WTC11 (cell line): ENCODE results near the gene KCNQ4. TPM values are rescaled to one million over a fixed set of nuclear protein-coding genes. Genes with fewer than 3 reads are reported as not detected.

Experiments used
- ATAC-seq: fragments of 200-7000 bp; cut with Tn5 transposase; 2 replicates; pipeline ENCODE4 v1.10.0; 2021; ENCODE audit warnings: mild to moderate bottlenecking, moderate library complexity
- CTCF ChIA-PET: fragments of 300-600 bp; sonication (Branson Sonifier 250); formaldehyde crosslinking; loops from one replicate; lab custom pipeline; 2021; ENCODE audit warnings: antibody characterized with exemption; lab: Charles Lee
- POLR2A ChIA-PET: fragments of 350-600 bp; sonication (Branson Sonifier 250); formaldehyde crosslinking; loops from one replicate; lab custom pipeline; 2021; ENCODE audit warnings: antibody characterized with exemption; lab: Charles Lee
- DNase-seq: peaks from one replicate; pipeline ENCODE4 v3.0.0; 2021; ENCODE audit warnings: low spot score
- H3K27ac Mint-ChIP-seq: 2 replicates; pipeline ENCODE4 v1.8.0; 2021; ENCODE audit warnings: mixed read lengths
- H3K27me3 Mint-ChIP-seq: 2 replicates; pipeline ENCODE4 v1.8.0; 2021; ENCODE audit warnings: low read depth, mild to moderate bottlenecking, moderate library complexity, mixed read lengths
- H3K36me3 Mint-ChIP-seq: 2 replicates; pipeline ENCODE4 v1.8.0; 2021; ENCODE audit warnings: mixed read lengths
- H3K4me1 Mint-ChIP-seq: 2 replicates; pipeline ENCODE4 v1.8.0; 2022; ENCODE audit warnings: mixed read lengths
- H3K4me3 Mint-ChIP-seq: 2 replicates; pipeline ENCODE4 v1.8.0; 2021; ENCODE audit warnings: mild to moderate bottlenecking, moderate library complexity, mixed read lengths
- H3K9me3 Mint-ChIP-seq: 2 replicates; pipeline ENCODE4 v1.8.0; 2021; ENCODE audit warnings: mixed read lengths
- AR ChIP-seq: fragments of 250-450 bp; sonication (Bioruptor Pico); IDR thresholded peaks from 2 replicates; pipeline ENCODE4 v1.9.0; 2021; ENCODE audit warnings: mild to moderate bottlenecking
- ATF1 ChIP-seq: sonication (generic); formaldehyde crosslinking; IDR thresholded peaks from 2 replicates; pipeline ENCODE4 v1.8.1; 2023; ENCODE audit warnings: mild to moderate bottlenecking, moderate library complexity, missing genetic modification reagents
- CBFB ChIP-seq: sonication (generic); formaldehyde crosslinking; IDR thresholded peaks from 2 replicates; pipeline ENCODE4 v1.8.1; 2022; ENCODE audit warnings: mild to moderate bottlenecking, low read depth, missing genetic modification reagents
- CREM ChIP-seq: sonication (generic); formaldehyde crosslinking; IDR thresholded peaks from 2 replicates; pipeline ENCODE4 v1.8.1; 2022; ENCODE audit warnings: mild to moderate bottlenecking, missing genetic modification reagents, moderate library complexity
- ELF4 ChIP-seq: sonication (generic); formaldehyde crosslinking; IDR thresholded peaks from 2 replicates; pipeline ENCODE4 v1.8.1; 2022; ENCODE audit warnings: low read depth, mild to moderate bottlenecking, moderate library complexity, missing genetic modification reagents
- EMX1 ChIP-seq: fragments of 250-450 bp; sonication (Bioruptor Pico); IDR thresholded peaks from 2 replicates; pipeline ENCODE4 v1.8.0; 2021; ENCODE audit warnings: mild to moderate bottlenecking
- HMGA2 ChIP-seq: fragments of 250-450 bp; sonication (Bioruptor Pico); IDR thresholded peaks from 2 replicates; pipeline ENCODE4 v1.4.0; 2021; ENCODE audit warnings: mild to moderate bottlenecking, moderate library complexity
- KAT7 ChIP-seq: sonication (generic); formaldehyde crosslinking; IDR thresholded peaks from 2 replicates; pipeline ENCODE4 v1.8.1; 2023; ENCODE audit warnings: missing genetic modification reagents, mild to moderate bottlenecking, borderline replicate concordance
- MAX ChIP-seq: sonication (generic); formaldehyde crosslinking; IDR thresholded peaks from 2 replicates; pipeline ENCODE4 v1.8.0; 2022; ENCODE audit warnings: mild to moderate bottlenecking, missing genetic modification reagents
- MYBL2 ChIP-seq: sonication (generic); formaldehyde crosslinking; IDR thresholded peaks from 2 replicates; pipeline ENCODE4 v1.8.1; 2023; ENCODE audit warnings: mild to moderate bottlenecking, moderate library complexity, missing genetic modification reagents
- NFATC4 ChIP-seq: fragments of 250-450 bp; sonication (Bioruptor Pico); IDR thresholded peaks from 2 replicates; pipeline ENCODE4 v1.9.0; 2021; ENCODE audit warnings: mild to moderate bottlenecking
- NFYB ChIP-seq: sonication (generic); formaldehyde crosslinking; conservative IDR thresholded peaks from 2 replicates; pipeline ENCODE4 v1.8.0; 2022; ENCODE audit warnings: low read depth, missing genetic modification reagents
- NR2C2 ChIP-seq: sonication (generic); formaldehyde crosslinking; IDR thresholded peaks from 2 replicates; pipeline ENCODE4 v1.8.0; 2022; ENCODE audit warnings: mild to moderate bottlenecking, missing genetic modification reagents
- NR3C1 ChIP-seq: sonication (generic); formaldehyde crosslinking; conservative IDR thresholded peaks from 2 replicates; pipeline ENCODE4 v1.8.1; 2023; ENCODE audit warnings: low read depth, mild to moderate bottlenecking, missing genetic modification reagents
- TCF7 ChIP-seq: sonication (generic); formaldehyde crosslinking; IDR thresholded peaks from 2 replicates; pipeline ENCODE4 v1.8.0; 2022; ENCODE audit warnings: mild to moderate bottlenecking, low read depth, missing genetic modification reagents, moderate library complexity
- ZMAT4 ChIP-seq: fragments of 250-450 bp; sonication (Bioruptor Pico); IDR thresholded peaks from 2 replicates; pipeline ENCODE4 v1.9.0; 2021; ENCODE audit warnings: mild to moderate bottlenecking
- ZNF138 ChIP-seq: sonication (generic); formaldehyde crosslinking; conservative IDR thresholded peaks from 2 replicates; pipeline ENCODE4 v1.8.1; 2022; ENCODE audit warnings: mild to moderate bottlenecking, moderate library complexity, missing genetic modification reagents
- ZNF263 ChIP-seq: sonication (generic); formaldehyde crosslinking; IDR thresholded peaks from 2 replicates; pipeline ENCODE4 v1.8.1; 2022; ENCODE audit warnings: low read depth, mild to moderate bottlenecking, moderate library complexity, missing genetic modification reagents
- ZNF281 ChIP-seq: sonication (generic); formaldehyde crosslinking; IDR thresholded peaks from 2 replicates; pipeline ENCODE4 v1.8.0; 2023; ENCODE audit warnings: mild to moderate bottlenecking, missing genetic modification reagents
- total RNA-seq: library from RNA; stranded (reverse); gene quantifications from 3 replicates; pipeline ENCODE4 v1.2.3, GENCODE V29; 2021
- TF ChIP-seq, protein P1 (sequence below): fragments of 250-450 bp; sonication (Bioruptor Pico); IDR thresholded peaks from 2 replicates; pipeline ENCODE4 v1.9.0; 2021; ENCODE audit warnings: moderate library complexity, mild to moderate bottlenecking, inconsistent platforms, borderline replicate concordance

The KCNQ4 gene
- total RNA-seq, 1 experiment from 2014 or later, result 4.0 TPM

- no peak for TF ChIP-seq AR (CRISPR knock-in tag)
- no peak for TF ChIP-seq NR2C2 (CRISPR knock-in tag)
- TF ChIP-seq NR3C1, result no peak
- no peak for TF ChIP-seq ELF4
- no peak for TF ChIP-seq ZMAT4
- no peak for TF ChIP-seq ZNF138 (CRISPR knock-in tag)
- TF ChIP-seq, protein P1, sequence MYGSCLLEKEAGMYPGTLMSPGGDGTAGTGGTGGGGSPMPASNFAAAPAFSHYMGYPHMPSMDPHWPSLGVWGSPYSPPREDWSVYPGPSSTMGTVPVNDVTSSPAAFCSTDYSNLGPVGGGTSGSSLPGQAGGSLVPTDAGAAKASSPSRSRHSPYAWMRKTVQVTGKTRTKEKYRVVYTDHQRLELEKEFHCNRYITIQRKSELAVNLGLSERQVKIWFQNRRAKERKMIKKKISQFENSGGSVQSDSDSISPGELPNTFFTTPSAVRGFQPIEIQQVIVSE (CRISPR knock-in tag), result no peak
- POLR2A ChIA-PET, result no interaction called here
- CTCF ChIA-PET, result no interaction called here
- Mint-ChIP-seq H3K4me1 (no peaks in the 10 kb centered on the region), H3K27me3 (peaks cover 7% of the 10 kb centered on the region), H3K9me3 (peaks cover 11% of the 10 kb centered on the region), H3K36me3 (no peaks in the 10 kb centered on the region), H3K4me3 (no peak overlapping the region), H3K27ac (no peak overlapping the region)
- ATAC-seq (no peak), DNase-seq (no peak)
Observed at GRCh38 chr1:40870135-40870728, 86.6 kb downstream of the KCNQ4 start.

- peaks cover 13% of the 10 kb centered on the region for H3K27me3 Mint-ChIP-seq
Observed at GRCh38 chr1:40872276-40872675, 88.7 kb downstream of the KCNQ4 start.

More at GRCh38 chr1:40872276-40872675, 88.7 kb downstream of the KCNQ4 start:
- peaks cover 25% of the 10 kb centered on the region for H3K9me3 Mint-ChIP-seq
- H3K4me1 Mint-ChIP-seq, result peaks cover under 1% of the 10 kb centered on the region; the same call in 1 of the 2 replicates
- CTCF ChIA-PET, result interaction anchor here (1.0 to 1.5 kb wide), 2 partner anchors 10 to 76 kb away, joined by 3 to 4 read pairs; partner anchors contain the start of gene CITED4
- TF ChIP-seq KAT7, result no peak
- TF ChIP-seq MAX (CRISPR knock-in tag), result no peak
- TF ChIP-seq ATF1, result no peak
- no peak for TF ChIP-seq NFYB (CRISPR knock-in tag)
- TF ChIP-seq MYBL2 (CRISPR knock-in tag), result no peak
- no peak for TF ChIP-seq EMX1 (CRISPR knock-in tag)
- no peak for TF ChIP-seq HMGA2 (CRISPR knock-in tag)
- no peak for TF ChIP-seq CREM (CRISPR knock-in tag)
- TF ChIP-seq CBFB, result no peak
- no peak for TF ChIP-seq TCF7 (CRISPR knock-in tag)
- no peak for TF ChIP-seq ZNF263 (CRISPR knock-in tag)
- no peak for TF ChIP-seq ZNF281 (CRISPR knock-in tag)
- no peak for TF ChIP-seq ELF4
- no peak for TF ChIP-seq NFATC4 (CRISPR knock-in tag)
- TF ChIP-seq, all 79 proteins: peak for 0
- Mint-ChIP-seq H3K4me3 (no peak overlapping the region), H3K36me3 (peaks cover 13% of the 10 kb centered on the region), H3K27ac (no peak overlapping the region)
- ATAC-seq (no peak), DNase-seq (no peak)
- POLR2A ChIA-PET, result interaction anchor here (0.7 kb wide), 1 partner anchor 719 kb away, joined by 3 read pairs; no protein-coding TSS in a partner anchor
